ENCODE results near the gene CR1.
"Not testable (repeated sequence)": the region's sequence is repeated elsewhere in the genome, so short reads cannot be mapped to it uniquely, and the experiment has no call there.

Gene CR1

GRCh38 chr1:207612762-207613161, 116.8 kb downstream of the CR1 start:
- H4K20me1 ChIP-seq (ENCODE audit: insufficient read depth, low read length): no peaks in the 10 kb centered on the region
- no peak overlapping the region for H3K27ac ChIP-seq (ENCODE audit: low read length)
- no peak for TF ChIP-seq EZH2 (IDR thresholded peaks at IDR 0.05; ENCODE audit: borderline replicate concordance, low read depth, low read length, severe bottlenecking)
- no peak for TF ChIP-seq CTCF (IDR thresholded peaks at IDR 0.05; ENCODE audit: borderline replicate concordance, extremely low read depth, low read length, poor library complexity, severe bottlenecking)
- no peak overlapping the region for H2AFZ ChIP-seq (ENCODE audit: low read depth, low read length)
- no peak for ATAC-seq (ENCODE audit: insufficient read depth, low read depth)
- H3K4me2 ChIP-seq (ENCODE audit: insufficient read depth, low read length): no peak overlapping the region
- no peak for DNase-seq
- H3K4me3 ChIP-seq (ENCODE audit: low read depth in 1 of 2, low read length in 2 of 2): no peak overlapping the region
- no peaks in the 10 kb centered on the region for H3K36me3 ChIP-seq (ENCODE audit: insufficient read depth, low read length)
- H3K4me1 ChIP-seq (ENCODE audit: insufficient read depth, low read length): no peaks in the 10 kb centered on the region
- H3K27me3 ChIP-seq (ENCODE audit: insufficient read depth, low read length, poor library complexity): peaks cover 4% of the 10 kb centered on the region
- H3K9me3 ChIP-seq (ENCODE audit: insufficient read depth, low read length, severe bottlenecking): peaks cover 11% of the 10 kb centered on the region
- H3K9ac ChIP-seq (ENCODE audit: low read depth, low read length): no peak overlapping the region
- no peaks in the 10 kb centered on the region for H3K79me2 ChIP-seq (ENCODE audit: insufficient read depth, low read length)

- Histone ChIP-seq H3K27me3 (ENCODE audit: insufficient read depth, low read length, poor library complexity) (no peaks in the 10 kb centered on the region), H2AFZ (ENCODE audit: low read depth, low read length) (no peak overlapping the region), H3K4me2 (ENCODE audit: insufficient read depth, low read length) (no peak overlapping the region), H3K9me3 (ENCODE audit: insufficient read depth, low read length, severe bottlenecking) (no peaks in the 10 kb centered on the region), H3K4me3 (ENCODE audit: low read depth in 1 of 2, low read length in 2 of 2) (no peak overlapping the region), H3K27ac (ENCODE audit: low read length) (no peak overlapping the region), H3K79me2 (ENCODE audit: insufficient read depth, low read length) (no peaks in the 10 kb centered on the region), H3K9ac (ENCODE audit: low read depth, low read length) (no peak overlapping the region), H3K4me1 (ENCODE audit: insufficient read depth, low read length) (no peaks in the 10 kb centered on the region), H3K36me3 (ENCODE audit: insufficient read depth, low read length) (no peaks in the 10 kb centered on the region), H4K20me1 (ENCODE audit: insufficient read depth, low read length) (no peaks in the 10 kb centered on the region)
- TF ChIP-seq CTCF (IDR thresholded peaks at IDR 0.05; ENCODE audit: borderline replicate concordance, extremely low read depth, low read length, poor library complexity, severe bottlenecking) (peak; percentile 81), EZH2 (IDR thresholded peaks at IDR 0.05; ENCODE audit: borderline replicate concordance, low read depth, low read length, severe bottlenecking) (no peak)
- peak; percentile 95 for ATAC-seq (ENCODE audit: insufficient read depth, low read depth)
- DNase-seq: peak; percentile 19
Observed at GRCh38 chr1:207619871-207620542, 124.0 kb downstream of the CR1 start.

- ATAC-seq (ENCODE audit: insufficient read depth, low read depth) (no peak), DNase-seq (no peak)
- Histone ChIP-seq H3K36me3 (ENCODE audit: insufficient read depth, low read length) (no peaks in the 10 kb centered on the region), H4K20me1 (ENCODE audit: insufficient read depth, low read length) (no peaks in the 10 kb centered on the region), H3K27ac (ENCODE audit: low read length) (no peak overlapping the region), H3K9ac (ENCODE audit: low read depth, low read length) (no peak overlapping the region), H3K27me3 (ENCODE audit: insufficient read depth, low read length, poor library complexity) (no peaks in the 10 kb centered on the region), H3K4me1 (ENCODE audit: insufficient read depth, low read length) (no peaks in the 10 kb centered on the region), H3K79me2 (ENCODE audit: insufficient read depth, low read length) (no peaks in the 10 kb centered on the region), H3K4me3 (ENCODE audit: low read depth in 1 of 2, low read length in 2 of 2) (no peak overlapping the region), H3K9me3 (ENCODE audit: insufficient read depth, low read length, severe bottlenecking) (no peaks in the 10 kb centered on the region), H2AFZ (ENCODE audit: low read depth, low read length) (no peak overlapping the region), H3K4me2 (ENCODE audit: insufficient read depth, low read length) (no peak overlapping the region)
- TF ChIP-seq EZH2 (IDR thresholded peaks at IDR 0.05; ENCODE audit: borderline replicate concordance, low read depth, low read length, severe bottlenecking) (no peak), CTCF (IDR thresholded peaks at IDR 0.05; ENCODE audit: borderline replicate concordance, extremely low read depth, low read length, poor library complexity, severe bottlenecking) (no peak)
Observed at GRCh38 chr1:207620543-207620893, 124.6 kb downstream of the CR1 start.

- H3K9me3 ChIP-seq (ENCODE audit: insufficient read depth, low read length, severe bottlenecking); H3K79me2 ChIP-seq (ENCODE audit: insufficient read depth, low read length); H3K9ac ChIP-seq (ENCODE audit: low read depth, low read length); H3K27ac ChIP-seq (ENCODE audit: low read length); ATAC-seq (ENCODE audit: insufficient read depth, low read depth); H4K20me1 ChIP-seq (ENCODE audit: insufficient read depth, low read length); H3K27me3 ChIP-seq (ENCODE audit: insufficient read depth, low read length, poor library complexity); DNase-seq; H3K4me1 ChIP-seq (ENCODE audit: insufficient read depth, low read length); H2AFZ ChIP-seq (ENCODE audit: low read depth, low read length); H3K36me3 ChIP-seq (ENCODE audit: insufficient read depth, low read length); H3K4me3 ChIP-seq (ENCODE audit: low read depth in 1 of 2, low read length in 2 of 2); H3K4me2 ChIP-seq (ENCODE audit: insufficient read depth, low read length): not testable (repeated sequence)
Observed at GRCh38 chr1:207625504-207626071, 129.6 kb downstream of the CR1 start.
